B cell (primary cell): ENCODE results near the gene NDUFA8.

Experiments used
- EZH2 ChIP-seq: IDR thresholded peaks from 2 replicates; pipeline ENCODE4 v1.6.1; 2012; ENCODE audit warnings: borderline replicate concordance, low read depth, mild to moderate bottlenecking, moderate library complexity, low read length; ENCODE audit not compliant: insufficient read depth, poor library complexity, severe bottlenecking
- TF ChIP-seq, protein P1 (sequence below): fragments of 200-600 bp; IDR thresholded peaks from one replicate; pipeline ENCODE4 v1.8.0; 2022; ENCODE audit warnings: antibody characterized with exemption, mild to moderate bottlenecking

- TF ChIP-seq, protein P1, sequence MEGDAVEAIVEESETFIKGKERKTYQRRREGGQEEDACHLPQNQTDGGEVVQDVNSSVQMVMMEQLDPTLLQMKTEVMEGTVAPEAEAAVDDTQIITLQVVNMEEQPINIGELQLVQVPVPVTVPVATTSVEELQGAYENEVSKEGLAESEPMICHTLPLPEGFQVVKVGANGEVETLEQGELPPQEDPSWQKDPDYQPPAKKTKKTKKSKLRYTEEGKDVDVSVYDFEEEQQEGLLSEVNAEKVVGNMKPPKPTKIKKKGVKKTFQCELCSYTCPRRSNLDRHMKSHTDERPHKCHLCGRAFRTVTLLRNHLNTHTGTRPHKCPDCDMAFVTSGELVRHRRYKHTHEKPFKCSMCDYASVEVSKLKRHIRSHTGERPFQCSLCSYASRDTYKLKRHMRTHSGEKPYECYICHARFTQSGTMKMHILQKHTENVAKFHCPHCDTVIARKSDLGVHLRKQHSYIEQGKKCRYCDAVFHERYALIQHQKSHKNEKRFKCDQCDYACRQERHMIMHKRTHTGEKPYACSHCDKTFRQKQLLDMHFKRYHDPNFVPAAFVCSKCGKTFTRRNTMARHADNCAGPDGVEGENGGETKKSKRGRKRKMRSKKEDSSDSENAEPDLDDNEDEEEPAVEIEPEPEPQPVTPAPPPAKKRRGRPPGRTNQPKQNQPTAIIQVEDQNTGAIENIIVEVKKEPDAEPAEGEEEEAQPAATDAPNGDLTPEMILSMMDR: no peak
- no peak for TF ChIP-seq EZH2
Observed at GRCh38 chr9:122109035-122109813, 50.4 kb downstream of the NDUFA8 start.
